HepG2 (cell line): Measurements from ENCODE around the gene FNDC3B. TPM values are rescaled to one million over a fixed set of nuclear protein-coding genes. Genes with fewer than 3 reads are reported as not detected.

Experiments
- ATAC-seq: fragments of 200-7000 bp; cut with Tn5 transposase; 3 replicates; pipeline ENCODE4 v1.9.1; 2020; ENCODE audit warnings: mild to moderate bottlenecking, moderate library complexity
- BruUV-seq: library from RNA; stranded (reverse); fragments of 400-500 nt; replicated peaks from 2 replicates; lab custom pipeline; 2021; lab: Mats Ljungman, UMichigan
- CTCF ChIA-PET: fragments of 300-600 bp; formaldehyde crosslinking; extraction: SDS; loops from one replicate; lab custom pipeline; 2021; ENCODE audit warnings: low total read pairs, inconsistent platforms, low intra/inter-chr PET ratio; lab: Yijun Ruan, JAX
- POLR2A ChIA-PET: fragments of 350-600 bp; sonication (Branson Sonifier 250); formaldehyde crosslinking; loops from one replicate; lab custom pipeline; 2020; ENCODE audit warnings: antibody characterized with exemption, inconsistent platforms; lab: Yijun Ruan, JAX
- DNase-seq: peaks from one replicate; pipeline ENCODE4 v3.0.0-alpha.2; 2015; ENCODE audit warnings: low spot score
- FAIRE-seq: peaks from 3 replicates; lab custom pipeline; 2011; peaks lifted over from hg19 to GRCh38; lab: Jason Lieb, UNC
- H2AFZ ChIP-seq: one replicate; pipeline ENCODE4 v1.6.1; 2011; ENCODE audit warnings: low read length, inconsistent platforms
- H3K27ac ChIP-seq: fragments of 300-600 bp; 3 replicates; pipeline ENCODE4 v1.8.0; 2011; ENCODE audit warnings: mixed run types, mild to moderate bottlenecking, mixed read lengths, low read length, inconsistent platforms; ENCODE audit not compliant: insufficient read depth; ENCODE audit errors: extremely low read length
- H3K27me3 ChIP-seq, 2 experiments: fragments of 200-600 bp in 1 of 2; 2 replicates in 1 of 2; 3 replicates in 1 of 2; pipeline versions ENCODE4 v1.6.0 to v1.8.0; 2011; ENCODE audit warnings: low read length in 2 of 2, mild to moderate bottlenecking in 2 of 2, moderate library complexity in 2 of 2, inconsistent platforms in 1 of 2; ENCODE audit not compliant: insufficient read depth in 2 of 2, control insufficient read depth in 1 of 2
- H3K36me3 ChIP-seq, 2 experiments: fragments of 200-600 bp in 1 of 2; replicated peaks in 1 of 2; 2 replicates in 1 of 2; 3 replicates in 1 of 2; pipeline versions ENCODE4 v1.5.1 to v1.8.0; 2011; ENCODE audit warnings: low read length in 2 of 2, inconsistent platforms in 1 of 2; ENCODE audit not compliant: insufficient read depth in 2 of 2, control insufficient read depth in 1 of 2
- H3K4me1 ChIP-seq: 2 replicates; pipeline ENCODE4 v1.5.1; 2012; ENCODE audit warnings: low read length, inconsistent platforms; ENCODE audit not compliant: insufficient read depth
- H3K4me2 ChIP-seq: 2 replicates; pipeline ENCODE4 v1.6.0; 2011; ENCODE audit warnings: low read depth, low read length, inconsistent platforms
- H3K4me3 ChIP-seq, 3 experiments: fragments of 200-600 bp in 1 of 3; sonication (generic), shearing (Covaris generic) in 1 of 3; replicated peaks in 1 of 3; 2 replicates each; pipeline ENCODE4 v1.5.1; 2011 to 2016; ENCODE audit warnings: low read length in 3 of 3, inconsistent platforms in 2 of 3, low read depth in 2 of 3, mild to moderate bottlenecking in 2 of 3, control low read depth in 1 of 3, mixed read lengths in 1 of 3; ENCODE audit not compliant: insufficient read depth in 1 of 3
- H3K79me2 ChIP-seq: one replicate; pipeline ENCODE4 v1.6.1; 2011; ENCODE audit warnings: low read length, inconsistent platforms; ENCODE audit not compliant: insufficient read depth
- H3K9ac ChIP-seq: 2 replicates; pipeline ENCODE4 v1.6.0; 2011; ENCODE audit warnings: mild to moderate bottlenecking, low read depth, low read length, inconsistent platforms; ENCODE audit not compliant: insufficient read depth
- H3K9me3 ChIP-seq: 2 replicates; pipeline ENCODE4 v1.5.1; 2012; ENCODE audit warnings: mild to moderate bottlenecking, low read length
- H4K20me1 ChIP-seq: 2 replicates; pipeline ENCODE4 v1.6.0; 2011; ENCODE audit warnings: inconsistent platforms, mild to moderate bottlenecking, low read length, moderate library complexity; ENCODE audit not compliant: insufficient read depth
- AGO2 ChIP-seq: fragments of 200-400 bp; formaldehyde crosslinking; optimal IDR thresholded peaks from 2 replicates; pipeline ENCODE3; 2017; ENCODE audit warnings: mild to moderate bottlenecking, low read depth, low read length, moderate library complexity
- E2F5 ChIP-seq: sonication (generic); formaldehyde crosslinking; conservative IDR thresholded peaks from 2 replicates; pipeline ENCODE4 v1.4.0; 2020; ENCODE audit warnings: missing genetic modification reagents
- HNRNPK ChIP-seq: fragments of 200-400 bp; formaldehyde crosslinking; IDR thresholded peaks from 2 replicates; pipeline ENCODE4 v1.6.1; 2018; ENCODE audit warnings: low read length, low read depth, moderate library complexity, mild to moderate bottlenecking; ENCODE audit not compliant: poor library complexity, severe bottlenecking
- NFIC ChIP-seq: IDR thresholded peaks from 2 replicates; pipeline ENCODE4 v1.6.1; 2012; ENCODE audit warnings: mild to moderate bottlenecking, low read length, inconsistent platforms
- POLR2A ChIP-seq, 2 experiments: IDR thresholded peaks; 2 replicates each; pipeline ENCODE4 v1.6.1; 2011; ENCODE audit warnings: low read depth in 2 of 2, low read length in 2 of 2, mild to moderate bottlenecking in 1 of 2, moderate library complexity in 1 of 2; ENCODE audit not compliant: insufficient read depth in 1 of 2
- POLR2AphosphoS5 ChIP-seq: IDR thresholded peaks from 2 replicates; pipeline ENCODE4 v1.6.1; 2012; ENCODE audit warnings: low read depth, low read length
- RBM22 ChIP-seq: fragments of 200-400 bp; formaldehyde crosslinking; optimal IDR thresholded peaks from 2 replicates; pipeline ENCODE3; 2017; ENCODE audit warnings: mild to moderate bottlenecking, low read length, moderate library complexity
- RBM39 ChIP-seq: fragments of 200-400 bp; formaldehyde crosslinking; IDR thresholded peaks from one replicate; pipeline ENCODE4 v1.6.1; 2018; ENCODE audit warnings: antibody characterized with exemption, mild to moderate bottlenecking, low read depth, low read length; ENCODE audit not compliant: poor library complexity, severe bottlenecking
- SNAPC2 ChIP-seq: sonication (generic); formaldehyde crosslinking; IDR thresholded peaks from 2 replicates; pipeline ENCODE4 v1.8.1; 2022; ENCODE audit warnings: mild to moderate bottlenecking, missing genetic modification reagents
- ZBTB38 ChIP-seq: sonication (generic); formaldehyde crosslinking; IDR thresholded peaks from 2 replicates; pipeline ENCODE4 v1.5.1; 2020; ENCODE audit warnings: mild to moderate bottlenecking, missing genetic modification reagents
- ZBTB46 ChIP-seq: sonication (generic); formaldehyde crosslinking; IDR thresholded peaks from 2 replicates; pipeline ENCODE4 v1.4.0; 2020; ENCODE audit warnings: mild to moderate bottlenecking, missing genetic modification reagents, borderline replicate concordance
- ZNF136 ChIP-seq: sonication (generic); formaldehyde crosslinking; IDR thresholded peaks from 2 replicates; pipeline ENCODE4 v1.8.1; 2022; ENCODE audit warnings: low read depth, mild to moderate bottlenecking, moderate library complexity, missing genetic modification reagents
- ZNF749 ChIP-seq: sonication (generic); formaldehyde crosslinking; IDR thresholded peaks from 2 replicates; pipeline ENCODE4 v1.8.0; 2022; ENCODE audit warnings: mild to moderate bottlenecking, missing genetic modification reagents, moderate library complexity, borderline replicate concordance
- ZSCAN9 ChIP-seq: IDR thresholded peaks from 2 replicates; pipeline ENCODE4 v1.6.1; 2016; ENCODE audit warnings: borderline replicate concordance
- WGBS: methylation state at CpG from one replicate; pipeline ENCODE4 v1.1.6; 2017; ENCODE audit warnings: low lambda C conversion rate; 5-methylcytosine and 5-hydroxymethylcytosine counted together
- in situ Hi-C: cut with HindIII; loops from 2 replicates; pipeline ENCODE4 v1.10.0; 2017; ENCODE audit warnings: low pct_unique_long_range_greater_than_20kb; ENCODE audit not compliant: extremely low pct_ligation_motif_present
- intact Hi-C: fragments of 100-400 bp; cut with micrococcal nuclease; formaldehyde crosslinking; loops from one replicate; pipeline ENCODE4 v1.10.0; 2022; ENCODE audit not compliant: unreplicated experiment
- polyA plus RNA-seq, 8 experiments: library from polyadenylated mRNA; depleted of rRNA in 3 of 8; stranded (reverse) in 7 of 8; unstranded in 1 of 8; fragments of >200 nt; fragmentation: Illumina TruSeq in 4 of 8; extraction: Trizol in 4 of 8; gene quantifications; 2 replicates each; pipeline versions ENCODE4 v1.2.1 to v1.2.3, GENCODE V29; 2011 to 2016; ENCODE audit warnings: low read depth in 4 of 8, missing spikeins in 1 of 8, mixed read lengths in 1 of 8; ENCODE audit not compliant: insufficient read depth in 1 of 8
- total RNA-seq, 5 experiments: library from RNA; depleted of rRNA; stranded (reverse); fragments of >200 nt; fragmentation: Illumina TruSeq; extraction: Trizol; gene quantifications; 2 replicates each; pipeline ENCODE4 v1.2.3, GENCODE V29; 2016; ENCODE audit warnings: low read depth in 1 of 5

FNDC3B gene
- total and polyA plus RNA-seq, 2 of the 13 experiments (the other 11 are each of a cell fraction or from before 2014, with no cell fraction given), result 74.8 to 103 TPM

GRCh38 chr3:172154768-172155664 lies 115.6 kb downstream of the FNDC3B start:
- H4K20me1 ChIP-seq, result peaks cover 99% of the 10 kb centered on the region
- peaks cover 7 to 43% of the 10 kb centered on the region in 2 experiments for H3K36me3 ChIP-seq
- ATAC-seq, result peak; percentile 11
- H3K4me1 ChIP-seq, result peaks cover 99% of the 10 kb centered on the region
- H2AFZ ChIP-seq, result no peak overlapping the region
- H3K4me2 ChIP-seq, result no peak overlapping the region
- BruUV-seq, result no TSS peak
- no peak for DNase-seq
- peaks cover 98% of the 10 kb centered on the region for H3K79me2 ChIP-seq
- FAIRE-seq, result no peak
- ChIA-PET POLR2A (interaction anchor here (1.0 kb wide), 1 partner anchor 13 kb away, joined by 3 read pairs; no protein-coding TSS in a partner anchor), CTCF (no interaction called here)
- no peaks in the 10 kb centered on the region for H3K27me3 ChIP-seq
- H3K4me3 ChIP-seq, result no peak overlapping the region
- in situ Hi-C loops (no loop called here), intact Hi-C loops (no loop called here)
- TF ChIP-seq RBM22, result peak; percentile 23
- no peak for TF ChIP-seq RBM39
- 0 out of 2 replicates have a peak, but pooled peaks have one; percentile 35 for TF ChIP-seq POLR2AphosphoS5
- TF ChIP-seq AGO2, result peak; percentile 32
- no peak overlapping the region for H3K9ac ChIP-seq
- WGBS, result 96% methylated on average over 6 of the region's 6 CpGs
- no peaks in the 10 kb centered on the region for H3K9me3 ChIP-seq
- peak overlapping the region; percentile 5 for H3K27ac ChIP-seq

GRCh38 chr3:172155897-172156585 lies 116.7 kb downstream of the FNDC3B start:
- 92% methylated on average over 8 of the region's 8 CpGs for WGBS
- POLR2A ChIA-PET, result no interaction called here
- peaks cover 96% of the 10 kb centered on the region for H3K4me1 ChIP-seq
- CTCF ChIA-PET, result no interaction called here
- DNase-seq, result no peak
- no peak overlapping the region for H3K4me2 ChIP-seq
- H2AFZ ChIP-seq, result no peak overlapping the region
- H4K20me1 ChIP-seq, result peaks cover 99% of the 10 kb centered on the region
- no peaks in the 10 kb centered on the region for H3K9me3 ChIP-seq
- H3K9ac ChIP-seq, result no peak overlapping the region
- H3K36me3 ChIP-seq, result peaks cover 8 to 47% of the 10 kb centered on the region in 2 experiments
- H3K79me2 ChIP-seq, result peaks cover 98% of the 10 kb centered on the region
- BruUV-seq, result no TSS peak
- FAIRE-seq, result no peak
- intact Hi-C loops, result no loop called here
- no peak overlapping the region for H3K4me3 ChIP-seq
- H3K27ac ChIP-seq, result peak overlapping the region; percentile 5
- in situ Hi-C loops, result no loop called here
- no peaks in the 10 kb centered on the region for H3K27me3 ChIP-seq
- no peak for ATAC-seq
- TF ChIP-seq E2F5 (CRISPR knock-in tag), result no peak
- TF ChIP-seq NFIC, result no peak; the same call in 1 of the 2 replicates
- TF ChIP-seq ZBTB46 (CRISPR knock-in tag), result no peak
- TF ChIP-seq ZBTB38 (CRISPR knock-in tag), result peak; percentile 32; the same call in 1 of the 2 replicates
- no peak for TF ChIP-seq ZNF749
- TF ChIP-seq HNRNPK, result no peak
- TF ChIP-seq POLR2A (IDR thresholded peaks at IDR 0.05; ENCODE audit: insufficient read depth in 1 of 2, low read depth in 2 of 2, low read length in 2 of 2), result peak in 1 of 2 experiments; percentile 40; a peak in 1 of 4 replicates
- TF ChIP-seq ZNF136 (CRISPR knock-in tag), result no peak
- no peak for TF ChIP-seq SNAPC2 (CRISPR knock-in tag)
- no peak for TF ChIP-seq ZSCAN9
